SK-N-SH (cell line): Measurements from ENCODE around the gene GRIN2A. TPM values are rescaled to one million over a fixed set of nuclear protein-coding genes. Genes with fewer than 3 reads are reported as not detected.
"Not testable (repeated sequence)": the region's sequence is repeated elsewhere in the genome, so short reads cannot be mapped to it uniquely, and the experiment has no call there.

ENCODE experiments used
- CTCF ChIA-PET: fragments of 300-600, 350-600 bp; formaldehyde crosslinking; extraction: SDS; loops from one replicate; lab custom pipeline; 2021; lab: Yijun Ruan, JAX
- POLR2A ChIA-PET: fragments of 350-600 bp; sonication (Branson Sonifier 250); formaldehyde crosslinking; extraction: SDS; loops from one replicate; lab custom pipeline; 2020; ENCODE audit warnings: antibody characterized with exemption, inconsistent platforms; lab: Yijun Ruan, JAX
- DNase-seq: peaks from one replicate; pipeline ENCODE4 v3.0.0; 2012
- H2AFZ ChIP-seq: fragments of 200-600 bp; sonication (generic); 2 replicates; pipeline ENCODE4 v1.8.1; 2016; ENCODE audit warnings: antibody characterized with exemption, mild to moderate bottlenecking, low read depth
- H3F3A ChIP-seq: fragments of 200-600 bp; sonication (generic); replicated peaks from 2 replicates; pipeline ENCODE3; 2016; ENCODE audit warnings: antibody characterized with exemption, mild to moderate bottlenecking; ENCODE audit not compliant: insufficient read depth
- H3K27ac ChIP-seq, 2 experiments: fragments of 200-500 bp in 1 of 2; fragments of 200-600 bp in 1 of 2; sonication (Bioruptor generic) in 1 of 2; sonication (generic), shearing (Covaris generic) in 1 of 2; 2 replicates each; pipeline versions ENCODE4 v1.5.1 to v1.6.1; 2014 to 2016; ENCODE audit warnings: low read depth in 2 of 2, inconsistent platforms in 1 of 2, low read length in 1 of 2, mild to moderate bottlenecking in 1 of 2, mixed read lengths in 1 of 2
- H3K27me3 ChIP-seq: fragments of 200-600 bp; sonication (generic), shearing (Covaris generic); 2 replicates; pipeline ENCODE4 v1.6.1; 2016; ENCODE audit warnings: mixed run types; ENCODE audit not compliant: insufficient read depth
- H3K36me3 ChIP-seq, 2 experiments: fragments of 200-500 bp in 1 of 2; fragments of 200-600 bp in 1 of 2; sonication (Bioruptor generic) in 1 of 2; sonication (generic) in 1 of 2; replicated peaks in 1 of 2; 2 replicates each; pipeline versions ENCODE3 to v1.5.1; 2014 to 2016; ENCODE audit warnings: low read length in 1 of 2, mild to moderate bottlenecking in 1 of 2; ENCODE audit not compliant: insufficient read depth in 2 of 2, control insufficient read depth in 1 of 2
- H3K4me1 ChIP-seq, 2 experiments: fragments of 200-500 bp in 1 of 2; fragments of 200-600 bp in 1 of 2; sonication (Bioruptor generic) in 1 of 2; sonication (generic), shearing (Covaris generic) in 1 of 2; 2 replicates each; pipeline versions ENCODE4 v1.5.1 to v1.6.1; 2014 to 2016; ENCODE audit warnings: low read depth in 1 of 2, low read length in 1 of 2, mixed run types in 1 of 2; ENCODE audit not compliant: insufficient read depth in 2 of 2, control insufficient read depth in 1 of 2
- H3K4me2 ChIP-seq: fragments of 200-600 bp; sonication (generic), shearing (Covaris generic); 2 replicates; pipeline ENCODE4 v1.6.1; 2017; ENCODE audit warnings: mixed run types
- H3K4me3 ChIP-seq, 2 experiments: fragments of 200-500 bp in 1 of 2; fragments of 200-600 bp in 1 of 2; sonication (Bioruptor generic) in 1 of 2; sonication (generic), shearing (Covaris generic) in 1 of 2; 2 replicates each; pipeline versions ENCODE4 v1.5.1 to v1.8.1; 2014 to 2016; ENCODE audit warnings: low read depth in 2 of 2, inconsistent platforms in 1 of 2, low read length in 1 of 2, mild to moderate bottlenecking in 1 of 2, mixed read lengths in 1 of 2, moderate library complexity in 1 of 2
- H3K79me2 ChIP-seq: fragments of 200-600 bp; sonication (generic); 2 replicates; pipeline ENCODE4 v1.8.1; 2017; ENCODE audit warnings: mild to moderate bottlenecking; ENCODE audit not compliant: insufficient read depth
- H3K9ac ChIP-seq: fragments of 200-600 bp; sonication (generic); 2 replicates; pipeline ENCODE4 v1.6.1; 2017; ENCODE audit warnings: mixed run types
- H3K9me2 ChIP-seq: fragments of 200-600 bp; sonication (generic); 2 replicates; pipeline ENCODE4 v1.6.1; 2017; ENCODE audit warnings: mixed run types
- H3K9me3 ChIP-seq: fragments of 200-600 bp; sonication (generic); 2 replicates; pipeline ENCODE4 v1.6.1; 2017; ENCODE audit warnings: mixed run types, mild to moderate bottlenecking, moderate library complexity
- H4K20me1 ChIP-seq: fragments of 200-600 bp; sonication (generic); 2 replicates; pipeline ENCODE4 v1.6.1; 2017; ENCODE audit warnings: mild to moderate bottlenecking, mixed run types; ENCODE audit not compliant: insufficient read depth
- CHD2 ChIP-seq: fragments of 150-350 bp; IDR thresholded peaks from 2 replicates; pipeline ENCODE4 v1.6.1; 2018; ENCODE audit warnings: low read length; ENCODE audit not compliant: partially characterized antibody
- EP300 ChIP-seq, 2 experiments: IDR thresholded peaks; 2 replicates each; pipeline versions ENCODE4 v1.4.0 to v1.6.1; 2012; ENCODE audit warnings: borderline replicate concordance in 1 of 2, low read depth in 1 of 2, low read length in 1 of 2
- FOSL2 ChIP-seq: IDR thresholded peaks from 2 replicates; pipeline ENCODE4 v1.4.0; 2012; ENCODE audit warnings: low read depth, mild to moderate bottlenecking, moderate library complexity, borderline replicate concordance
- GATA2 ChIP-seq: sonication (generic); formaldehyde crosslinking; IDR thresholded peaks from 2 replicates; pipeline ENCODE4 v1.5.0; 2020; ENCODE audit warnings: mild to moderate bottlenecking, missing genetic modification reagents
- JUND ChIP-seq: IDR thresholded peaks from 2 replicates; pipeline ENCODE4 v1.4.0; 2012
- MAX ChIP-seq: IDR thresholded peaks from 2 replicates; pipeline ENCODE4 v1.4.0; 2012; ENCODE audit warnings: low read depth
- MXI1 ChIP-seq: IDR thresholded peaks from 2 replicates; pipeline ENCODE4 v1.6.1; 2012; ENCODE audit warnings: mild to moderate bottlenecking, low read depth, low read length, improper control_type of control experiment
- NFIC ChIP-seq: IDR thresholded peaks from 2 replicates; pipeline ENCODE4 v1.4.0; 2012; ENCODE audit warnings: borderline replicate concordance
- NRF1 ChIP-seq: IDR thresholded peaks from 2 replicates; pipeline ENCODE4 v1.6.1; 2012; ENCODE audit warnings: low read depth, mild to moderate bottlenecking, low read length
- POLR2AphosphoS5 ChIP-seq: IDR thresholded peaks from 2 replicates; pipeline ENCODE4 v1.6.1; 2012; ENCODE audit warnings: low read depth, low read length
- RCOR1 ChIP-seq: fragments of 150-350 bp; IDR thresholded peaks from 2 replicates; pipeline ENCODE4 v1.6.1; 2017; ENCODE audit warnings: antibody characterized with exemption, low read length
- REST ChIP-seq: IDR thresholded peaks from 2 replicates; pipeline ENCODE4 v1.6.1; 2012; ENCODE audit warnings: mild to moderate bottlenecking, low read depth, low read length, moderate library complexity
- TAF1 ChIP-seq: IDR thresholded peaks from 2 replicates; pipeline ENCODE4 v1.6.1; 2012; ENCODE audit warnings: low read depth, mild to moderate bottlenecking, low read length, moderate library complexity, borderline replicate concordance
- TEAD4 ChIP-seq: IDR thresholded peaks from 2 replicates; pipeline ENCODE4 v1.4.0; 2012; ENCODE audit warnings: mild to moderate bottlenecking, borderline replicate concordance; ENCODE audit not compliant: insufficient read depth
- USF1 ChIP-seq: IDR thresholded peaks from 2 replicates; pipeline ENCODE4 v1.4.0; 2012; ENCODE audit warnings: low read depth, borderline replicate concordance
- USF2 ChIP-seq: fragments of 150-350 bp; IDR thresholded peaks from 2 replicates; pipeline ENCODE4 v1.6.1; 2017; ENCODE audit warnings: antibody characterized with exemption, low read length, low read depth, borderline replicate concordance
- YY1 ChIP-seq: IDR thresholded peaks from 2 replicates; pipeline ENCODE4 v1.4.0; 2012; ENCODE audit warnings: low read depth, mild to moderate bottlenecking
- WGBS: methylation state at CpG from one replicate; pipeline ENCODE4 v1.1.6; 2017; ENCODE audit warnings: low lambda C conversion rate; 5-methylcytosine and 5-hydroxymethylcytosine counted together
- polyA plus RNA-seq, 3 experiments: library from polyadenylated mRNA; depleted of rRNA; stranded (reverse); fragments of >200 nt; gene quantifications; 2 replicates each; pipeline ENCODE4 v1.2.3, GENCODE V29; 2012
- TF ChIP-seq, protein P1 (sequence below): IDR thresholded peaks from 2 replicates; pipeline ENCODE4; 2012
- TF ChIP-seq, protein P2 (sequence below): fragments of 200-600 bp; sonication (generic); IDR thresholded peaks from 2 replicates; pipeline ENCODE4 v1.6.1; 2017; ENCODE audit warnings: antibody characterized with exemption, mild to moderate bottlenecking, moderate library complexity
- TF ChIP-seq, protein P3 (sequence below): fragments of 150-350 bp; IDR thresholded peaks from 2 replicates; pipeline ENCODE4 v1.6.1; 2016; ENCODE audit warnings: mild to moderate bottlenecking, low read depth, low read length

GRIN2A gene
- polyA plus RNA-seq, 1 of the 3 experiments (the other 2 are of a cell fraction), result not detected

GRCh38 chr16:9885467-9885866, 296.8 kb downstream of the GRIN2A start:
- no peak overlapping the region for H2AFZ ChIP-seq
- ChIA-PET CTCF (no interaction called here), POLR2A (no interaction called here)
- no peaks in the 10 kb centered on the region for H3K79me2 ChIP-seq
- H3K4me1 ChIP-seq, result no peaks in the 10 kb centered on the region
- H3K36me3 ChIP-seq, result peaks cover 0 to 3% of the 10 kb centered on the region in 2 experiments
- no peaks in the 10 kb centered on the region for H3K9me2 ChIP-seq
- no peak for DNase-seq
- no peak overlapping the region for H3K4me2 ChIP-seq
- WGBS, result 23% methylated on average over 9 of the region's 9 CpGs
- TF ChIP-seq REST (no peak), YY1 (no peak), GATA2 (CRISPR knock-in tag) (no peak), MXI1 (no peak), MAX (no peak), JUND (no peak), NFIC (no peak), USF1 (no peak), CHD2 (no peak), RCOR1 (no peak), USF2 (no peak), TEAD4 (no peak), NRF1 (no peak), EP300 (IDR thresholded peaks at IDR 0.05; ENCODE audit: borderline replicate concordance in 1 of 2, low read depth in 1 of 2, low read length in 1 of 2) (no peak), FOSL2 (no peak), POLR2AphosphoS5 (no peak), TAF1 (no peak)
- TF ChIP-seq, protein P1, sequence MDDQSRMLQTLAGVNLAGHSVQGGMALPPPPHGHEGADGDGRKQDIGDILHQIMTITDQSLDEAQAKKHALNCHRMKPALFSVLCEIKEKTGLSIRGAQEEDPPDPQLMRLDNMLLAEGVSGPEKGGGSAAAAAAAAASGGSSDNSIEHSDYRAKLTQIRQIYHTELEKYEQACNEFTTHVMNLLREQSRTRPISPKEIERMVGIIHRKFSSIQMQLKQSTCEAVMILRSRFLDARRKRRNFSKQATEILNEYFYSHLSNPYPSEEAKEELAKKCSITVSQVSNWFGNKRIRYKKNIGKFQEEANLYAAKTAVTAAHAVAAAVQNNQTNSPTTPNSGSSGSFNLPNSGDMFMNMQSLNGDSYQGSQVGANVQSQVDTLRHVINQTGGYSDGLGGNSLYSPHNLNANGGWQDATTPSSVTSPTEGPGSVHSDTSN, result no peak
- TF ChIP-seq, protein P2, sequence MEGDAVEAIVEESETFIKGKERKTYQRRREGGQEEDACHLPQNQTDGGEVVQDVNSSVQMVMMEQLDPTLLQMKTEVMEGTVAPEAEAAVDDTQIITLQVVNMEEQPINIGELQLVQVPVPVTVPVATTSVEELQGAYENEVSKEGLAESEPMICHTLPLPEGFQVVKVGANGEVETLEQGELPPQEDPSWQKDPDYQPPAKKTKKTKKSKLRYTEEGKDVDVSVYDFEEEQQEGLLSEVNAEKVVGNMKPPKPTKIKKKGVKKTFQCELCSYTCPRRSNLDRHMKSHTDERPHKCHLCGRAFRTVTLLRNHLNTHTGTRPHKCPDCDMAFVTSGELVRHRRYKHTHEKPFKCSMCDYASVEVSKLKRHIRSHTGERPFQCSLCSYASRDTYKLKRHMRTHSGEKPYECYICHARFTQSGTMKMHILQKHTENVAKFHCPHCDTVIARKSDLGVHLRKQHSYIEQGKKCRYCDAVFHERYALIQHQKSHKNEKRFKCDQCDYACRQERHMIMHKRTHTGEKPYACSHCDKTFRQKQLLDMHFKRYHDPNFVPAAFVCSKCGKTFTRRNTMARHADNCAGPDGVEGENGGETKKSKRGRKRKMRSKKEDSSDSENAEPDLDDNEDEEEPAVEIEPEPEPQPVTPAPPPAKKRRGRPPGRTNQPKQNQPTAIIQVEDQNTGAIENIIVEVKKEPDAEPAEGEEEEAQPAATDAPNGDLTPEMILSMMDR, result no peak
- TF ChIP-seq, protein P3, sequence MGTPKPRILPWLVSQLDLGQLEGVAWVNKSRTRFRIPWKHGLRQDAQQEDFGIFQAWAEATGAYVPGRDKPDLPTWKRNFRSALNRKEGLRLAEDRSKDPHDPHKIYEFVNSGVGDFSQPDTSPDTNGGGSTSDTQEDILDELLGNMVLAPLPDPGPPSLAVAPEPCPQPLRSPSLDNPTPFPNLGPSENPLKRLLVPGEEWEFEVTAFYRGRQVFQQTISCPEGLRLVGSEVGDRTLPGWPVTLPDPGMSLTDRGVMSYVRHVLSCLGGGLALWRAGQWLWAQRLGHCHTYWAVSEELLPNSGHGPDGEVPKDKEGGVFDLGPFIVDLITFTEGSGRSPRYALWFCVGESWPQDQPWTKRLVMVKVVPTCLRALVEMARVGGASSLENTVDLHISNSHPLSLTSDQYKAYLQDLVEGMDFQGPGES, result no peak
- no peaks in the 10 kb centered on the region for H3F3A ChIP-seq
- no peaks in the 10 kb centered on the region for H4K20me1 ChIP-seq
- H3K9me3 ChIP-seq, result peaks cover 8% of the 10 kb centered on the region; the same call in 1 of the 2 replicates
- no peak overlapping the region for H3K27ac ChIP-seq
- no peaks in the 10 kb centered on the region for H3K27me3 ChIP-seq
- no peak overlapping the region for H3K4me3 ChIP-seq
- H3K9ac ChIP-seq, result no peak overlapping the region

DNA sequence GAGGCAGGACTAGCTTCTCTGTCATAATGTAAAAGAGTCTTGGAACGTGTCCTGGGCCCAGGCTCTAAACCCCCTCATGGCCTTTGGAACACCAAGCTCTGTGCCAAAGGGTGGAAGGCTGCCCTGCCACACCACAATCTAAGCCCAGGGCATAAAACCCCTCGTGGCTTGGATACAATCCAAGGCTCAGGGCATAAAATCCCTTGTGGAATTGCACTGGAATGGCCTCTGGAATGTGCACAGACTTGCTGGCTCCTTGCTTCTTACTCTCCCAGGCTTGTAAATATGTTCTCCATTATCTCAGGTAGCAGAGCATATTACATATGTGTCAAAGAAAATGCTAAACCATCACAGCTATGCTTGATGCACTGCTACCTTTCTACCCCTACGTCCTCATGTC, 306.2 kb downstream of the GRIN2A start:
- H3K79me2 ChIP-seq, H3F3A ChIP-seq, H3K27ac ChIP-seq, POLR2A ChIA-PET, CTCF ChIA-PET, H3K27me3 ChIP-seq, H3K9me3 ChIP-seq, H3K4me3 ChIP-seq, H4K20me1 ChIP-seq, DNase-seq, H3K9ac ChIP-seq, H3K9me2 ChIP-seq, H3K36me3 ChIP-seq, H3K4me1 ChIP-seq, H2AFZ ChIP-seq, H3K4me2 ChIP-seq: not testable (repeated sequence)
- WGBS, result 13% methylated on average over 3 of the region's 3 CpGs
